Activated T-helper 1 cell treated with Interleukin-2 at 50 U/mL for 16 hours (primary cell): ENCODE data around the gene PABPC1L.

Experiments used
- DNase-seq: peaks from one replicate; pipeline ENCODE4 v3.0.0-alpha.2; 2020; ENCODE audit warnings: low read depth

The PABPC1L gene

DNA sequence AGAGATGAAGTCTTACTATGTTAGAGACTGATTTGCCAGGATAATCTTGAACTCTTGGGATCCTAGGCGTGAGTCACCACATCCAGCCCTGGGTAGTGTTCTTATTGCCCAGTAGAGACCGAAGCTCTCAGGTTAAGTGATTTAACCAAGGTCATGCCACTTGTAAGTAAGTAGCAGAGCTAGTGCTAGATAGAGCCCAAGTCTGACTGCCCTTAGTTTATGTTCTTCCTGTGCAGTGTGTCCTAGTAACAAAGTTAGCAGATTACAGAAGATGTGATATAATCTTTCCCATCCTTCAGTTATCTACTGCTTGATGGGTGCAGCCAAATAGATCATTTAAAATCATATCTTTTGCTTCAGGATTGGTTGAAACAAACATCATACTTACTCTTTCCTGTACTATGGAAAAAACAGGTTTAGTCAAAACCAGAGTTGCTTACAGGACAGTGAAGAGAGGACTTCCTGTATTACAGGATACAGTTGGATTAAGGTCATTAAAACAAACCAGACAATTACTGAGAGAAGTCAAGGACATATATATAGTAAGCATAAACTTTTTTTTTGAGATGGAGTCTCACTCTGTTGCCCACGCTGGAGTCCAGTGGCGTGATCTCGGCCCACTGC is 9.5 kb upstream of the PABPC1L start:
- no peak for DNase-seq

- DNase-seq: no peak
These were observed 7.9 kb upstream of the PABPC1L start for GRCh38 chr20:44901974-44902373.

GRCh38 chr20:44904377-44904776 is 5.5 kb upstream of the PABPC1L start:
- no peak for DNase-seq

GRCh38 chr20:44908987-44909871 is 631 bp upstream of the PABPC1L start:
- DNase-seq: no peak

DNA sequence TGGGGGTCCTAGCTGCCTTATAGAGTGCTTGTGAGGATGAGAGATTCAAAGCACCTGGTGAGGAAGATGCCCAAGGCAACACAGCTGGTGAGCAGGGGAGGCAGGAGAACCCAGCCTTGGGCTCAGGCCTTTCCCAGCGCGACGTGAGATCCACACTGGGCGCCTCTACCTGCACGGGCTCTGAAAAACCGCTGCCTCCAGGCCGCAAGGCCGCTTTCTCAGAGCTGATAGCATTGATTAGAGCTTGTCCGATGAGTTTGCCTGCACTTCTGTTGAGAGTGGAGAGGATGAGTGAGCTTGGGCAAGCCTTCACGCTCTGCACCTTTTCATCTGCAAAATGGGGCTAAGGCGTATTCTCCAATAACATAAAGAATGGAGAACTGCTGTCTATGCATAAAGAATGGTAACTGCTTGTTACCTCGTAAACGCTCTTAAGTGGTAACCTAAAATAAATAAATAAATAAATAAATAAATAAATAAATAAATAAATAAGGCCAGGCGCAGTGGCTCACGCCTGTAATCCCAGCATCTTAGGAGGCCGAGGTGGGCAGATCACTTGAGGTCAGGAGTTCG is 916 bp downstream of the PABPC1L start:
- DNase-seq: no peak

DNA sequence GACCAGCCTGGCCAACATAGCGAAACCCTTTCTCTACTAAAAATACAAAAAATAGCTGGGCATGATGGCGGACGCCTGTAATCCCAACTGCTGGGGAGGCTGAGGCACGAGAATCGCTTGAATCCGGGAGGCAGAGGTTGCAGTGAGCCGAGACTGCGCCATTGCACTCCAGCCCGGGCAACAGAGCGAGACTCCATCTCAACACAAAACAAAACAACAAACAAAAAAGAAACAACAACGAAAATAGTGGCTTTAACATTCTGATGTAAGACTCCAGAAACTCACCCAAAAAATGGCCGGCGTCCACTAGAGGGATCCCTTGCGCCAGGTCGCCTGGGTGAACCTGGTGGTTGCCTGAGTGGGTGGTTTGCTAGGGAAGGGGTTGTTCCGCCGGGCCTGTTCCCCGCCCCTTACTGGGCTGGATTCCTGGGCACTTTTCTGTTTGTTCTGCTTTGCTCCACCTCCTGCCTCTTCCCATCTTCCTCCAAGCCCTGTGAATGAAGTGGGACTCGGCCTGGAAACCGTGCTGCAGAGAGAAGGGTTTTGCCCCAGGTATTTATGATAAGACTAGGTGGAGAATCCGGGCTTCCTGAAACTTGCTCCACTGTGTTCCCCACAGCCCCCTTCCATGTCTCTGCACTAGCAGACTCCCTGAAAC is 1.5 kb downstream of the PABPC1L start:
- peak; percentile 15 for DNase-seq

- no peak for DNase-seq
These were observed 2.3 kb downstream of the PABPC1L start for GRCh38 chr20:44912189-44912588.

- no peak for DNase-seq
These were observed 5.1 kb downstream of the PABPC1L start for GRCh38 chr20:44914924-44915323.

GRCh38 chr20:44916586-44916985 is 6.7 kb downstream of the PABPC1L start:
- no peak for DNase-seq

DNA sequence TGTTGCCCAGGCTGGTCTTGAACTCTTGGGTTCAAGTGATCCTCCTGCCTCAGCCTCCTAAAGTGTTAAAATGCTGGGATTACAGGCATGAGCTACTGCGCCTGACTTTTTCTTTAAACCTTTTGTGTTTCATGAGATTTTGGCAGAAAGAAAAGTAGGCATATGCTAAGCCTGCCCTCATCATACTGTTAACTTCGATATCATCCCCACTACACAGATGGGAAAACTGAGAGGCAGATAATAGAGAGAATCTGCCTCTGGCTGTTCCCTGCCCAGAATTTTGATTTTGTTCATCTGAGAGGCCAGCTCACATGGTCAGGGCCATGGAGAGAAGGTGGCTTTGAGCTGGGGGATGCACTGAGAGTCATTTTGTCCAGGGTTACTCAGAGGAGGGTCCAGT is 7.5 kb downstream of the PABPC1L start:
- DNase-seq: no peak

GRCh38 chr20:44918342-44918741 is 8.5 kb downstream of the PABPC1L start:
- DNase-seq: no peak

GRCh38 chr20:44918761-44919160 is 8.9 kb downstream of the PABPC1L start:
- no peak for DNase-seq

DNA sequence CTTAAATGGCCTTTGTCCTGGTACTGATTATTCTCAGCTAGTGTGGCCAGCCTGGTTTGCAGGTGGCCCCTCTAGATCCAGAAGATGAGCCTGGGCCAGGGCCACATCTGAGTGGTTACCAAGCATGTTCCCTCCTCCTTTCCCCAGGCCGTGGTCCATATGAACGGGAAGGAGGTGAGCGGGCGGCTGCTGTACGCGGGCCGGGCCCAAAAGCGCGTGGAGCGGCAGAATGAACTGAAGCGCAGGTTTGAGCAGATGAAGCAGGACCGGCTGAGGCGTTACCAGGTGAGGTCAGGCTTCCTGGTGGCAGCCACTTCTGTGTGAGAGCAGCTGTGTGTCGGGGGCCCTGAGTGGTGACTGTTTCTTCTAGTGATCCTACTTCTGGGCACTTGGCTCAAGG is 11.6 kb downstream of the PABPC1L start:
- no peak for DNase-seq

GRCh38 chr20:44924541-44924940 is 14.7 kb downstream of the PABPC1L start:
- DNase-seq: no peak

- no peak for DNase-seq
These were observed 18.7 kb downstream of the PABPC1L start for GRCh38 chr20:44928595-44928994.

GRCh38 chr20:44930517-44931168 is 20.8 kb downstream of the PABPC1L start:
- DNase-seq: no peak

DNA sequence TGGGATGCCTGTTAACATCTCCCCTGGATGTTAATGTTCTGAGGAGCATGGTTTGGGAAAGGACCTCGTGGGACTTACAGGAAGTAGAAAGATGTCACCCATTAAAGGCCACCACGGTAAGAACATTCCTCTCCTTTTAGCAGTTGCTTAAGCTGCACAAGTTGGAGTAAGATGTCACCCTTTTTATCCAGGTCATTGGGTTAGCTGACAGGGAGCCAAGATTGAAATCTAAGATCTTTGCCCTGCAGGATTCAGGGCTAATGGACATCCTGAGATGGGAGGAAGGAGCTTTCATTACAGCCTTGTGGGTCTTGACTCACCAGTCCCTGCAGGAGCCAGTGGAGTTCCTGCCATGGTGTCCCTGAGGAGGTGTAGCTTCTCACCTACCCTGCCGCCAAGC is 22.1 kb downstream of the PABPC1L start:
- no peak for DNase-seq

DNA sequence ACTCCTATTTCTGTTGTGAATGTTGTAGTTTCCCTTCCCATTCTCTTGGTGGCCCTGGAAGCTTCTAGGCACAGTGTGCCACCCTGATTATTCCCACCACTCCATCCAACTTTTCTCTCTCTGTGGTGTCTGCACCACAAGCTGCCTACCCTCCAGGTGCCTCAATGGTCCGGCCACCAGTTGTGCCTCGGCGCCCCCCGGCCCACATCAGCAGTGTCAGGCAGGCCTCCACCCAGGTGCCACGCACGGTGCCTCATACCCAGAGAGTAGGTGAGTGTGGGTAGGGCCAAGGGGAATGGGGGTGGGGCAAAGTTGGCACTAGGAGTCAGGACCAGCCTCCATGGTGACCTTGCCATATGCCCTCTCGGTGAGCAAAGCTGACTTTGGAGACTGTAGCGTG is 23.1 kb downstream of the PABPC1L start:
- DNase-seq: no peak

DNA sequence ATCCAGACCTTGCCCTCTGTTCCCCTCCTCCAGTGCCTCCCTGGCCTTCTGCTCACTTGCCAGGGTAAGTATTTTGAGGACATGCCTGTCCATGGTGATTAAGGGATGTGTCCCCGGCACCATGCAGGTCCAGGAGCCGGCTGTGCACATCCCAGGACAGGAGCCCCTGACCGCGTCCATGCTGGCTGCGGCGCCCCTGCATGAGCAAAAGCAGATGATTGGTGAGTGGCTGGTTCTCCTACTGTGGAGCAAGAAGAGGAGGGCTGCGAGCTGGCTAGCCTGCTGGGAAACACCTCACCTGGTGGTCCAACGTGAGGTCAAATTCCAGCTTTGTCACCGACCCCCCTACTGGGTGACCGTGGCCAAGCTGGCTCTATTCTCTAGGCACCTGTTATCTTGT is 26.6 kb downstream of the PABPC1L start:
- no peak for DNase-seq

GRCh38 chr20:44938637-44939036 is 28.8 kb downstream of the PABPC1L start:
- DNase-seq: no peak

- DNase-seq: no peak
These were observed 31.3 kb downstream of the PABPC1L start for GRCh38 chr20:44941120-44941691.
